ENCODE results near the gene TARBP1.

TARBP1 gene

DNA sequence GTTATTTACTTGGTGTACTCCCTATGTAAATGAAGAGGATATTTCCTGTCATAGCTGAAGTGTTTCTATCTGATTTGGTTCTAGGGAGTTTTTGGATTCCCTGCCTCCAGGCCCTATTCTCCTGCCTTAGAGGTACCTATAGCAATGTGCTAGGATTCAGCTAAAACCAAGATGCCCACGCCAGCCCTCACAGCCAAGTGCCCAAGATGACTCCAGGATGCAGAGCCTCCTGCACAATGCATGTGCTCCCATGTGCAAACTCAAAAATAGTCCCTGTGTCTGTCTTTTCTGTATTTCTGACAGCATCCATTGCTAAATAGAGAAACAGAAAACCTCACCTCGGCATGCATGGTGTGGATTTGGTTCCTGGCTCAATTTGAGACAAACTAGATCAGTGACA, 887 bp upstream of the TARBP1 start:
- no peak for DNase-seq

- no peak for DNase-seq
Observed at GRCh38 chr1:234479310-234479559, 256 bp upstream of the TARBP1 start.

- peak; percentile 85 for DNase-seq
Observed at GRCh38 chr1:234478152-234478480, 863 bp downstream of the TARBP1 start.

DNA sequence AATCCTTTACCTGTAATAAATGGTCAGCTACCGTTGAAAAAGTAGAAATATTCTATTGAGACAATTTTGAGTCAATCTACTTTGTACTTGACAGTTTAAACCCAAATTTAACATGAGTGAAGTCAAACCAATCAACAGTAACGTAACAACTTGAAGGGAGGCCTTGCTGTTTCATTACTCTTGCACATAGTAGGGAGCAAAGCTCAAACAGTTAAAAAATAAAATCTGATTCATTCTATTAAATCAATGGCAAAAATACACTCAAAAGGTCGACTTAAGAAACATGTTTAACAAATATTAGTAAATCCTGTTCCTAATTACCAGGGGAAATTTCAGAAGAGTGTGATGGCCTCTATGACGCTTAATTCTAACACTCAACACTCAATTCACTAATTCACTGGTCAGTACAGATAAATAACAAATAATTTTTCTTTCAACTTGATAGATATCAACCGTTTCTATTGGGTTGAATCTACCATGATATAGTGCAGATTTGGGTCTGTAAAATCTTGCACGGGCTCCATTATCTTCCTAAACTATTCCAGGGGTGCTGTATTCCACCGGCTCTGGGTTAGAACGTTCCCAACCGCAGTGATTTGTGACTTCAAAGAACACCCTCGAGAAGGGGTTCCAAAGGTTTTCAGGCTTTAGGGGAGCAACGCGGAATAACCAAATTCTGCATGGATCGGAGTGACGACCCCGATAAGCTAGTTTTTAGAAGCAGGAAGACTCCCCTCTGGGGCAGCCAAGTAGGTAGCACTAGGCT, 1.4 kb downstream of the TARBP1 start:
- DNase-seq: no peak

- DNase-seq: no peak
Observed at GRCh38 chr1:234476172-234476571, 2.8 kb downstream of the TARBP1 start.

DNA sequence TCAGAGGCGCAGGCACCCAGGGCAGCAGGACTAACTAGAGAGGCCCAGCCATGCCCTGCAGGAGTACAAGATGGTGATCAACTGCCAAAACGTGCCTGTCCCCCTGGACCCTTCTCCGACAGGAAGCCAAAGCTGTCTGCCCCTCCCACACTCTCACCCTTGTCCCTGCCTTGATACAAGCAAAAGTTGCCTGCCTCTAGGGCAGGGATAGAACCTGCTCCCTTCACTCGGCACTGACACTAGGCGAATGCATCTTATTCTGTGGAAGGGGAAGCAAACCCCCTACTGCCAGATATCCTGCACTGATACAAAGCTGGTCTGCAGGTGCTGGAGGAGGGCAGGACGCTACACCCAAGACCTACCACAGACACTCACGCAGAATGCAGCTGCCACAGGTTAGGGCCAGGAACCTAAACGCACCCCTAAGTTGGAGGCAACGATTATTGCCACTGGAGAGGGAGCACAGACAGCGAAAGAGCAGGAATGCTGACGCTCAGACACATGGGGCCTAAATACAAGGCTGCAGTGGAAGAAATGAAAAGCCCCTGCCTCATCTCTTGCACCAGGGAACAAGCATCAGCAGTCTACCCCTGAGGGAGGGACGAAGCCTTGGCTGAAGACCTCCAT, 3.7 kb downstream of the TARBP1 start:
- DNase-seq: no peak

GRCh38 chr1:234474375-234474774, 4.6 kb downstream of the TARBP1 start:
- DNase-seq: no peak

DNA sequence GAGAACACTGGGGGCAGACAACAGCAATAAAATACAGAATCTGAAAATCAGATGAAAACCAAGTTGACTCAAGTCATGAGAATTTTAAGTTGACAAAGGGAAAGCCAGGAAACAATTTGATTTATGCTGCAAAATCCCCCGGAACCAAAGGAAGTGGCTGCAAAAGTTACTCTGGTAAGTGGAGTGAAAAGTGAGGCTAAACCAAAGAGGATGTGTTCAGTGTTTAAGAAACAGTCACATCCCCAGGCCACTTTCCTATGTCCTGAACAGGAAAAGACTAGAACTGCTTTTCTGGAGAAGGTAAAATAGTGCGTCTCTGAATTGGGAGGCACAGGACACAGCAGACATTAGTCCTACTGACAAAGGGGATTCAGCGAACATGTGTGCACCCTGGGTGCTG, 5.9 kb downstream of the TARBP1 start:
- DNase-seq: no peak

GRCh38 chr1:234469376-234469775, 9.6 kb downstream of the TARBP1 start:
- no peak for DNase-seq

DNA sequence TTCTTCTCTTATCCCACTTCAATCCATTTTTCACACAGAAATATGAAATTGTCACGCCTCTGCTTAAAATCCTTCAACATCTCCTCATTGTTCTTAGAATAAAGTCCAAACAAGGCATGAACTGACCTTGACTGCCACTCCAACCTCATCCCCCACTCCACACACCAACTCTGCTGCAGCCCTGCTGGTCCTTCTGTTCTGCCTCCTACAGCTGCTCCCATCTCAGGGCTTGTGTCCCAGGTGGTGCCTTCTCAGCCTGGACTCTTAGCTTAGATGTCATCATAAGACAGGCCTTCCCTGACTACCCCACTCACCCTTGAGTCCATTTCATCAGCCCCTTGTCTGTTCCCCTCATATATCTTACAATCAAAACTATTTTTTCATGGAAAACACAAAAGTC, 10.4 kb downstream of the TARBP1 start:
- DNase-seq: no peak

DNA sequence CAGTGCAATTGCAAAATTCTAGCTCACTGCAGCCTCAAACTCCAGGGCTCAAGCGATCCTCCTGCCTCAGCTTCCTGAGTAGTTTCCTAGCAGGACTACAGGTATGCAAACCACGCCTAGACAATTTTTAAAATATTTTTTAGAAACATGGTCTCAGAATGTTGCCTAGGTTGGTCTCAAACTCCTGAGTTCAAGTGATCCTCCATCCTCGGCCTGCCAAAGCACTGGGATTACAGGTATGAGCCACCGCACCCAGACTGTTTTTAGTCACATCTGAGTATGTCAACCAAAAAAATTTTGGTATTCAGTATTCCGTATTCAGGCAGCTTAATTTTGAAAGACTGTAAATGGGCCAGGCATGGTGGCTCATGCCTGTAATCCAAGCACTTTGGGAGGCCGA, 11.2 kb downstream of the TARBP1 start:
- no peak for DNase-seq

- no peak for DNase-seq
Observed at GRCh38 chr1:234466945-234467344, 12.0 kb downstream of the TARBP1 start.

- no peak for DNase-seq
Observed at GRCh38 chr1:234463749-234464148, 15.2 kb downstream of the TARBP1 start.

- no peak for DNase-seq
Observed at GRCh38 chr1:234460652-234461051, 18.3 kb downstream of the TARBP1 start.

GRCh38 chr1:234458352-234459017, 20.5 kb downstream of the TARBP1 start:
- DNase-seq: no peak

DNA sequence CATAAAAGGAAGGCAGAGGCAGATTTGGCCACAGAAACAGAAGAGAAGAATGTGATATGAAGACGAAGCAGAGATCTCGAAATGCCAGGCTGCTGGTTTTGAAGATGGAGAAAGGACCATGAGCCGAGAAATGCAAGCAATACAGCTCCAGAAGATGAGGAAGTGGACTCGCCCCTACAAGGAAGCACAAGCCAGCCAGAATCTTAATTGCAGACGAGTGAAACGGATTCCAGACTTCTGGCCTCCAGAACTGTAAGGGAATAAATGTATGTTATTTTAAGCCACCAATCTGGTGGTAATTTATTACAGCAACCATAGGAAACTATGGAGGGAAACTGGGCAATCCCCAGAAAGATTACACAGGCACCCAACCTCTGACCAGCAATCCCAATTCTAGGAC, 24.1 kb downstream of the TARBP1 start:
- DNase-seq: no peak

DNA sequence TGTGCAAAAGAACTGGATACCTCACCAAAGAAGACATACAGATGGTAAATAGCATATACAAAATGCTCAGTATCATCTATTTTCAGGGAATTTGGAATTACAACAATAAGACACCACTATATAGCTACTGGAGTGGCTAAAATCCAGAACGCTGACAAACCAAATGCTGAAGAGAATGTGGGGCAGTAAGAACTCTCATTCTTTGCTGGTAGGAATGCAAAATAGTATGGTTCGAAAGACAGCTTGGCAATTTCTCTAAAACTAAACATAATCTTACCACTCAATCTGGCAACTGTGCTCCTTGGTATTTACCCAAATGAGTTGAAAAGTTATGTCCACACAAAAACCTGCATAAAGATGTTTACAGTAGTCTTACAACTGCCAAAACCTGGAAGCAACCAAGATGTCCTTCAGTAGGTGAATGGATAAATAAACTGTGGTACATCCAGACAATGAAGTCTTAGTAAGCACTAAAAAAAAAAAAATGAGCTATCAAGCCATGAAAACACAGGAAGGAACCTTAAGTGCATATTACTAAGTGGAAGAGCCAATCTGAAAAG, 26.5 kb downstream of the TARBP1 start:
- no peak for DNase-seq

DNA sequence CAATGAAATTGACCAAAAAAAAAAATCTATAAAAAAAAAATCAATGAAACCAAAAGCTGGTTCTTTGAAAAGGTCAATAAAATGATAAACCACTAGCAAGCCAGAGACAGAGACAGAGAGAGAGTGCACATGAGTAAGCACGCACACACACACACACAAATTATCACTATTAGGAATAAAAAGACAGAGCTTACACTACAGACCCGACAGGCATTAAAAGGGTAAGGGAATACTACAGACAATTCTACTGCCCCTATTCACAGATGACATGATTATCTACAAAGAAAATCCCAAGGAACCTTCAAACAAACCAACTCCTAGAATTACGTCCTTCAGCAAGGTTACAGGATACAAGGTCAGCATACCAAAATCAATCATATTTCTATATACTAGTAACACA, 38.6 kb downstream of the TARBP1 start:
- no peak for DNase-seq

DNA sequence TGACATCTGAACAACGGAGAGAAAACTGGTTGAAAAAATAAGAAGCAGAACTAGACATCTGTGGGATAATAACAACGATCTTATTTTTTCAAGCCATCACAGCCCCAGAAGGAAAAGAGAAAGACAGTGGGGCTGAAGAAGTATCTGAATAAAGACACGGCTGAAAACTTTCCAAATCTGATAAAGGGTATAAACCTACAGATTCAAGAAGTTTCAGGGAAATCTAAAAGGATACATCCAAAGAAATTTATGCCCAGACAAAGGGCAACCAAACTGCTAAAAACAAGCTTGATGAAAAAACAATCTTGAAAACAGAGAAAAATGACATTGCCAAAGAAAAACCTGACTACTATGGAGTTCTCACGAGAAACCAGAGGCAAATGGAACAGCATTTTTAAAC, 40.4 kb downstream of the TARBP1 start:
- DNase-seq: no peak

GRCh38 chr1:234437423-234438171, 41.4 kb downstream of the TARBP1 start:
- DNase-seq: no peak

DNA sequence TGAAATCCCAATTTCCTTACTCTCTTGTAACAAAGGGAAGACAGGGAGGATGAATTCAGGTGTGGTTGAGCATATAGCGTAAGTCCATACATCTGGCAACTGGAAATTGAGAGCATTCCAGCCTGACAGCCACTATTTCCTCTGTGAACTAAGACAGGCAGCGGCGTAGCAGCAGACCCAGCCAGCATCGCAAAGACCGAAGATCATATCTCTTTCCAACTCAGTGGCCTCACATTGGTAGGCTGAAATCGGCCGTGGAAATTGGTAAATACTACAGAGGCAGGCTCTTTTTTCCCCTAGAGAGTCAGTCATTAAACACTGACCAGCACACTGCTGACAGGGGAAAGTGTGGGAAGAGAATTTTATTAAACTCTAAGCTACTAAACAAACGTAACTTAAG, 43.4 kb downstream of the TARBP1 start:
- DNase-seq: no peak

GRCh38 chr1:234434706-234435105, 44.3 kb downstream of the TARBP1 start:
- no peak for DNase-seq

- DNase-seq: no peak
Observed at GRCh38 chr1:234433563-234434285, 45.3 kb downstream of the TARBP1 start.
